ENCODE results near the gene POP4.

DNA sequence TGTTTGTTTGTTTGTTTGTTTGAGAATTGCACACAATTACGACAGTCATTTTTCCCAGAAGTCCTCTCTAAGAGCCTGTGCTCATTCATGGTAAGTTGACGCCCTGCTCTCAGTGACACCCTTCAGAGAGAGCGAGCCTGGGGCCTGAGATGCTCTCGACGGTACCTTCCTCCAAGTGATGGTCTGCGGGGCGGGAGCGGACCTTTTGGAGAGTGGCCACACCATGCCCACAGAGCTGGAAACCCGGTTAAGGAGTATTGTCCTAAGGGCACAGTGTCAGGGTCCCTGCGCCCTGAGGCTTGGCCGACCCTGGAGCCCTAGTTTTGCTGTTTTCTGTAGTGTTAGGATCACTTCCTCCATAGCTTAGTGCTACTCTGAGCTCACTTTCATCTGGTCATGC is 3.6 kb downstream of the POP4 start:
- TF ChIP-seq, protein P1, sequence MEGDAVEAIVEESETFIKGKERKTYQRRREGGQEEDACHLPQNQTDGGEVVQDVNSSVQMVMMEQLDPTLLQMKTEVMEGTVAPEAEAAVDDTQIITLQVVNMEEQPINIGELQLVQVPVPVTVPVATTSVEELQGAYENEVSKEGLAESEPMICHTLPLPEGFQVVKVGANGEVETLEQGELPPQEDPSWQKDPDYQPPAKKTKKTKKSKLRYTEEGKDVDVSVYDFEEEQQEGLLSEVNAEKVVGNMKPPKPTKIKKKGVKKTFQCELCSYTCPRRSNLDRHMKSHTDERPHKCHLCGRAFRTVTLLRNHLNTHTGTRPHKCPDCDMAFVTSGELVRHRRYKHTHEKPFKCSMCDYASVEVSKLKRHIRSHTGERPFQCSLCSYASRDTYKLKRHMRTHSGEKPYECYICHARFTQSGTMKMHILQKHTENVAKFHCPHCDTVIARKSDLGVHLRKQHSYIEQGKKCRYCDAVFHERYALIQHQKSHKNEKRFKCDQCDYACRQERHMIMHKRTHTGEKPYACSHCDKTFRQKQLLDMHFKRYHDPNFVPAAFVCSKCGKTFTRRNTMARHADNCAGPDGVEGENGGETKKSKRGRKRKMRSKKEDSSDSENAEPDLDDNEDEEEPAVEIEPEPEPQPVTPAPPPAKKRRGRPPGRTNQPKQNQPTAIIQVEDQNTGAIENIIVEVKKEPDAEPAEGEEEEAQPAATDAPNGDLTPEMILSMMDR (conservative IDR thresholded peaks at IDR 0.05; ENCODE audit: low read depth, low read length), result no peak
- no peak for TF ChIP-seq SMC3 (IDR thresholded peaks at IDR 0.05; ENCODE audit: low read depth, low read length)
